GM19372 (cell line): ENCODE data around the gene TSN.
"Not testable (repeated sequence)": the region's sequence is repeated elsewhere in the genome, so short reads cannot be mapped to it uniquely, and the experiment has no call there.

Experiments used
- ATAC-seq: cut with Tn5 transposase; IDR thresholded peaks from one replicate; pipeline ENCODE4 v1.9.1; 2021; ENCODE audit warnings: mild to moderate bottlenecking, low read depth, moderate library complexity; ENCODE audit not compliant: unreplicated experiment

Gene TSN

DNA sequence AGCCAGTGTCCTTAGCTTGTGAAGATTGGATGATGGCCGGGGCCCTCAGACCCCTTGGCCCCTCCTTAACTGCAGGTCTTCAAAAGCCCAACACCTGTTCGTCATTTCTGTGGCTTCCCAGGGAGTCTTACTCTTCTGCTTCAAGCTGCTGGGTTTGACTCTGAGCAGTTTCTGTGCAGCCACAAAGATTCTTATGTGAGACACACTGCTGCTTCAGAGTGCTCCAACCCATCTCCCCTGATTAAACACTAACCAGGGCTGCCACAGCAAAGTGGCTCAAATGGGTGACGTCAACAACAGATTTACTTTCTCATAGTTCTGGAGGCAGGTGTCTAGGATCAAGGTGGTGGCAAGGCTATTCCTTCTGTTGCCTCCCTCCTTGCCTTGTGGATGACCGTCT lies 40.8 kb downstream of the TSN start:
- ATAC-seq, result peak; percentile 88

DNA sequence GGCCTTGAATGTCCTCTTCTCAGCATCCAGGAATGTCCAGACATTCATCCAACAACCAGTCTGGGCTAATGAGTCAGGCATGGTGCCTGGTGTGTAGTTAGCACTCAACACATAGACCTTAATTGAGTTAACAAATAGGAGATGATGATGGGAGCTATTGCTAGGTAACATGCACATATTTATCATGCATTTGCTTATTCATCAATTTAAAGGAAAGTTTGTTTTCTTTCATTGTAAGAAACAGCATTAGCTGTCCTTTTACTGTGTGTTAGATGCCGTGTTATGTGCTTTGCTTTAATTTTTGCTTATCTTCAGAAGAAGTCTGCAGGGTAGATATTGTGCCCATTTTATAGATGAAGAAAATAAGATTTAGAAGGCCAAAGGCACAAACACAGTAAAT lies 43.2 kb downstream of the TSN start:
- ATAC-seq, result no peak

GRCh38 chr2:121801916-121802315 lies 46.5 kb downstream of the TSN start:
- no peak for ATAC-seq

GRCh38 chr2:121803503-121803902 lies 48.1 kb downstream of the TSN start:
- ATAC-seq, result no peak

- peak; percentile 81 for ATAC-seq
Observed at GRCh38 chr2:121804340-121804739, 48.9 kb downstream of the TSN start.

GRCh38 chr2:121804997-121805765 lies 49.7 kb downstream of the TSN start:
- ATAC-seq, result no peak

GRCh38 chr2:121805766-121806143 lies 50.3 kb downstream of the TSN start:
- no peak for ATAC-seq

DNA sequence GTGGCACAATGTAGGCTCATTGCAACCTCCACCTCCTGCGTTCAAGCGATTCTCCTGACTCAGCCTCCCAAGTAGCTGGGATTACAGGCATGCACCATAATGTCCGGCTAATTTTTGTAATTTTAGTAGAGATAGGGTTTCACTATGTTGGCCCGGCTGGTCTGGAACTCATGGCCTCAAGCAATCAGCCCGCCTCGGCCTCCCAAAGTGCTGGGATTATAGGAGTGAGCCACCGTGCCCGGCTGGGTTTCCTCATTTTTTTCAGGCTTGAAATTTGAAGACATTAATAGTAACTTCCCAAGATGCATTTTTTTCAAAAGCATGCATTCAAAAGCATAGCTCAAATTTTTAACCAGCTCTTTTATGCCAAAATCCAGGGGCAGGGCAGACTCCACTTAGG lies 52.3 kb downstream of the TSN start:
- ATAC-seq, result not testable (repeated sequence)

DNA sequence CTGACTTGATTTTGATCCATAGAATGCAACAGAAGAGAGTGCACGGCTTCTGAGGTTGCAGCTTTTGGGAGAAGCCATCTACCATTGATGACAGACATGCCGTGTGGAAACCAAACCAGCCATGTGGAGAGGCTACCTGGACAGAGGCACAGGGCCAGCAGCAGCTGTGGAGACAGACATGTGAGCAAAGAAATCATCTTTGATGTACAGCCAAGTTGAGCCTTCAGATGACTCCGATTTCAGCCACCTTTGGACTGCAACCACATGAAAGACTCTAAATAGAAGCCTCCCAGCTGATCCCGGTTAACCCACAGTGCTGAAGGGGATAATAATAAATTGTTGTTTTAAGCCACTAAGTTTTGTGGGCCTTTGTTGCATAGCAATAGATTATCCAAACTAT lies 54.2 kb downstream of the TSN start:
- ATAC-seq, result no peak

GRCh38 chr2:121810959-121811853 lies 55.8 kb downstream of the TSN start:
- peak; percentile 94 for ATAC-seq

GRCh38 chr2:121813083-121813482 lies 57.6 kb downstream of the TSN start:
- not testable (repeated sequence) for ATAC-seq

DNA sequence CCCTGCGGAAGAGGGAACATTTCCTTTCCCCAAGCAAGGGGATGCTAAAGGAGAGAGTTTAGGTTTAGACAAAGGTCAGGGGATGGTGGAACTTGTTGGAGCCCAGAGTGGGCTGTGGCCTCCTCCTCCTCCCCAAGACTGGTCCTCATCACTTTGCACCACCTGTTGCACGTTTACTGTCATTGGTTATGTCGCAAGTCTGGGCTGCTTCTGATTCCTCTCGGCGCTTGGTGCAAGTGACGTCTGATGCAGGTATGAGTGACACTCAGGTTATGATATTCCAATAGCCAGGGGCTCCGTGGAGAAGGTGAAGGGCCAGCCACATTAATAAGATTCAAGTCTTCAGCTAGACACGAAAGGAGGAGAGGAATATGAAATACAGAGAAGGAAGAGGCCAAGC lies 59.8 kb downstream of the TSN start:
- no peak for ATAC-seq

DNA sequence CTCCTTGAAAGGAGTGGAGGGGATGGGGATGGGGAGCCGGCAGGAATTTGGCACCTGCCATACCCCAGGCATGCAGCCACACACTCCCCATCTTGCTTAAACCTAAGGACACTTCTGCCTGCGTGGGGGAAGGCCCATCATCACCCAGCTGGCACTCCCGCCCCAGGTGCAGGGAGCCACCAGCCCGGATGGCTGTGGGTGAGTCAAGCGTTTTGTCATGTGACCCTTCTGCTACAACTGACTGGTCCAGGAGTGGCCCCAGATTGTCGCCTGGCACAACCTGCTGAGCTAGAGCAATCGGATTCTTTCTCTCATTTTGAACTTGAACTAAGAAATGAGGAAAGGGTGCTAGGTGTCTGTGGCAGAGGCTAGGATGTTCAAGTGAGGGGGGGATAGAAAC lies 61.3 kb downstream of the TSN start:
- ATAC-seq, result no peak

DNA sequence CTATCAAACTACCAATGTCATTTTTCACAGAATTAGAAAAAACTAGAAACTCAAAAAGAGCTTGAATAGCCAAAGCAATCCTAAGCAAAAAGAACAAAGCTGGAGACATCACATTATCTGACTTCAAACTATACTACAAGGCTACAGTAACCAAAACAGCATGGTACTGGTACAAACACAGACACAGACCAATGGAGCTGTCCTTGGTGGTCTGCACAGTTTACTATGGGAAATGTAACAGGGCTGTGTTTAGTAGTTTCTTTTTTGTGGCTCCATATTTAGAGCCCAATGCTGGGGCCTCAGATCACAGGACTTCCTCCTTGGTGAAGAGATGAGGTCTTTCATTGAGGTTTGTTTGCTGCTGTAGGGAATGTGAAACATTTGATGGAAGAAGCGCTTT lies 61.9 kb downstream of the TSN start:
- not testable (repeated sequence) for ATAC-seq
